Nucleus accumbens (tissue), 56 donors: ENCODE results near the gene TOP3B.
"Not testable (repeated sequence)": the region's sequence is repeated elsewhere in the genome, so short reads cannot be mapped to it uniquely, and the experiment has no call there.

ENCODE experiments used
- DNase-seq, 56 donors: peaks; one replicate each; lab custom pipeline; 2025; lab: John Stamatoyannopoulos, UW

Gene TOP3B

DNA sequence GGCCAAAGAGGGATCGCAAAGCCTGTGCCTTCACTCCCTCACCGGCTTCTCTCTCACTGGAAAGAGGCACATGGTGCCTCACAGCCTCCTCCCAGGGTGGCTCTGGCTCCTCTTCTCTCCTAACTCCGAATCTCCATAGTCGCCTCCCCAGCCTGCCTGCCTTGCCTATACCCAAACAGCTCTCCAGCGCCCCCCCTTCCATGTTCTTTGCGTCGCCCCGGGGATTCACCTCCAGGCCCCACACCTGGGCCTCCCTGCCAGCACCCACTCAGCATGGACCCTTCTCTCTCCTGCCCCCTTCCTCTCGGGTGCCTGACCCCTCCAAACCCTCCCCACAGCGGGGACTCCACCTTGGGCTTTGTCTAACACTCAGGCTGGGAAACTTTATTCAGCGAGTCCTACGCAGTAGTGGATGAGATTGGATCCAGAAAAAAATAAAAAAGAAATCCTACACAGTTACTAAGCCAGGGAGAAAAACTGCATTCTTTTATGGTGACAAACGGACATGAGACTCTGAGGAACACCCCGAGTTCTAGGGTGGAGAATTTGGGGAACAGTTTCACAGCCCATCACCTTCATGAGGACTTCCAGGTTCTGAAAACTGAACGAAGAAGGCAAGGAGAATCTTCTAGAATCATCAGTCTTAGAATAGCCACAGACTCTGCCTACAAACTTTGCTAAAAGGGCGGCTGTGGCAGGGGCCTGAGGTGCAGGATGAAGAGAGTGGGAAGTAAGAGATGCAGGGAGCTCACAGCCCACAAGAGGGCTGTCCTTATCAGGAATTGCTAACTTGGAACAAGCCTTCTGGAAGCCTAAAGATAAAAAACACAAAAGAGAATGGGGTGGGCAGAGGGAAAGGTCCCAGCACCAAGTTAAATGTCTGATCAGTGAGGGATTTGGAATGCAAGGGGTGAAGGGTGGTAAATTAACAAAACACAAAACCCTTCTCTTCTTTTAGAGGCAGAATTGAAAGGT lies 35.3 kb downstream of the TOP3B start:
- no peak for DNase-seq

- DNase-seq, result no peak
Measured at GRCh38 chr22:21946262-21946925, 36.2 kb downstream of the TOP3B start.

DNA sequence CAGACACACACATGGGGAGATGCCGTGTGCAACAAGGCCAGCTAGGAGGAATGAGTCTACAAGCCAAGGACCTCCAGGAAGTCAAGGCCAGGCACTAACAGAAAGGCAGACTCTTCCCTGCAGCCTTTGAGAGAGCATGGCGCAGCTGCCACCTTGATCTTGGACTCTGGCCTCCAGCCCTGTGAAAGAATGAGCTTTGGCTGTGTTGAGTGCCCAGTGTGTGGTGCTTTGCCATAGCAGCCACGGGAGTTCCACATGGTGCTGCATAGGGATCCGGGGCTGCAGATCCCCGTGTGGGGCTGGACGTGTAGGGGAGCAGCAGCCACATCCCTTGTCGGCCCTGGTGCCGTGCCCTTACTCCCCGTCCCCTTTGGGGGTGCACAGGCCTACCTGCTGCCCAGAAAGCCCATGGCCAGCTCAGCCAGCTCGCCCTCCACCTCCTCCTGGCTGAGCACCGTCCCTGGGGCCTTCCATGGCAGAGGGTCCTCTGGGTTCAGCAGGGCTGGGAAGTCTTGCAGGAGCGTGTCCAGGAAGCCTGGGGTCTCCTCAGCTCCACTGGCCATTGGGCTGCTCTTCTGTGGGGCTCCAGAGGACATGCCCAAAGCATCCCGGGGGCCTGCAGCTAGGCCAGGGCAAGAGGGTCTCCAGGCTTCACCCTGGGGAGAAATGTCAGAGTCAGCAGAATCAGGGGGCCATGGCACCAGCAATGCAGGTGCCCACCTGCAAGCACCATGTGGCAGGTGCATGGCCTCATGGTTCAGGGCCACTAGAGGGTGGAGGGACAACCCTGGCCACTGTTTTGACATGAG lies 36.9 kb downstream of the TOP3B start:
- DNase-seq, result no peak

GRCh38 chr22:21944871-21945270 lies 37.7 kb downstream of the TOP3B start:
- no peak for DNase-seq

GRCh38 chr22:21943571-21944448 lies 38.8 kb downstream of the TOP3B start:
- DNase-seq, result no peak

GRCh38 chr22:21942407-21943343 lies 39.9 kb downstream of the TOP3B start:
- peak in 8 of 56 donors; percentile 16 to 58 (median 24) for DNase-seq

DNA sequence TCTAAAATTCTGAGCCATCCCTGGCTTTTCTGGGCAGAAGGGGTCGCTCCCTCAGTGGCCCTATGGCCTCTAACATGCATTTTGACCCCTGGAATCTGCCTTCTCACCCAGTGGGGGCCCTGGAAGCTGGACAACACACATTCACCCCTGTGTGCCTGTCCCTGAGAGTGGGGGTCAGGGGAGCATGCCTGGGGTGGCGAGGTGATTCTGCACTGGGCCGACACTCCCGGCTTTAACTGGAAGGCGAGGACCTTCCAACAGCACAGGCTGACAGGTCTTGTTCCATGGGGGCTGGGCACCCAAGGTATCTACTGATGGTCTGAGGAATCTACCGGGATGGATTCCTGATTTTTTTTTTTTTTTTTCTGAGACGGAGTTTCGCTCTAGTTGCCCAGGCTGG lies 40.7 kb downstream of the TOP3B start:
- no peak for DNase-seq

DNA sequence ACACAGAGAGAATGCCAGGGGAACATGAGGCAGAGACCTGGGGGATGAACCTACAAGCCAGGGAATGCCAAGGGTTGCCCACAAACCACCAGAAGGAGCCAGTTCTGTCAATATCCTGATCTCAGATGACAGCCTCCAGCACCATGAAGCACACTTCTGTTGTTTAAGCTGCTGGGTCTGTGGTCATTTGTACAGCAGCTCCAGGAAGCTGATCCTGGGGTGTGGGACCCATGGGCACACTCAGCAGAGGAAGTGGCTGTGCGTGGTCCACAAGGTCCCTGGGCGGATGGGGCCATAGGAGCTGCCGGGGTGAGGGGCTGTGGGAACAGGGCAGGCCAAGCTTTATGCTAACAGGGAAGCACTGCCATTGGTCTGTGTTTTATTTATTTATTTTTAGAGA lies 42.1 kb downstream of the TOP3B start:
- DNase-seq, result peak in 4 of 56 donors; percentile 13 to 30 (median 18)

DNA sequence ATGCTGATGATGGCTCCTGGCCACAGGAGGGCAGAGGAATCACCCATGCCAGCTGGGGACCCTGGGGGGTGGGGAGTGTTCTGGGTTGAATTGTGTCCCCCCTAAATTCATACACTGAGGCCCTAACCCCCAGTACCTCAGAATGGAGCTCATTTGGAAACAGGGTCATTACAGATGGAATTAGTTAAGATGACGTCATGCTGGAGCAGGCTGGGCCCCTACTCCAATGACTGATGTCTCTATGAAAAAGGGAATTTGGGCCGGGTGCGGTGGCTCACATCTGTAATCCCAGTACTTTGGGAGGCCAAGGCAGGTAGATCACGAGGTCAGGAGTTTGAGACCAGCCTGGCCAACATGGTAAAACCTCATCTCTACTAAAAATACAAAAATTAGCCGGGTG lies 42.7 kb downstream of the TOP3B start:
- DNase-seq, result not testable (repeated sequence)

DNA sequence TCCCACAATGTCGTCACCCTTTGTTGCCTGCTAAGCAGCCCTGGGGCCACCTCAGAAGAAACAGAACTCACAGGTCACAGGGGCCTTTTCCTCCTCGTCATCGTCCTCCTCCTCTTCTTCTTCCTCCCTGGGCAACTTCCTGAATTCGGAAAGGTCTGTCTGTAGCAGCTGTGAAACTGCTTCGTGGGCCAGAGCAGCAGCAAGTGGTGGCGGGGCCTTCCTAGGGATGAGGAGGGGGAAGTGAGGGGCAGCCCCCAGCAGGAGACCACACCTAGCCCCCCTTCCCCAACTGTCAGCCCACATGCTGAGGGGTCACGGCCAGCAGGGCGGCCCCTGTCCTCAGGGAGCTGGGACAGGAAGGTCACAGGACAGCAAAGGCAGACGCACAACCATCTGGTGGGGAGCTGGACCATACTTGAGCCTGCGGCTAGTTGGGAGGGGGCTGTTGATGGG lies 43.1 kb downstream of the TOP3B start:
- no peak for DNase-seq

DNA sequence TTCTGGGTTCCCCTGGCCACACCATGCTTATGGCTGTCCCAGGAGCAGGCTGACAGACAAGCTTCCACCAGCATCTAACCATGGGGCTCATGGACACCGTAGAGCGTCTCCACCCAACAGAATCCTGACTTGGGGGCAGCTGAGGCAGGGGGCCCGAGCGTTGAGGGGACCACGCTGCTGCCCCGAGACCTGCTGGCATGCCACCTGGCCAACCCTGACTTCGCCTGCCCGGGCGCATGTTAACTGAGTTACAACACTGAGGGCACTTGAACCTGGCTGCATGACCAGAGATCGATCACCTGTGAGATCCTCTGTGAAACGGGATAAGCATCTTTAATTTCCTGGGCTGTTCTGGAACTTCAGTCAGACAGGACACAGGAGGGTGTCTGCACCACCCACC lies 43.7 kb downstream of the TOP3B start:
- no peak for DNase-seq

- peak; percentile 41 to 97 (median 90) for DNase-seq
Measured at GRCh38 chr22:21938071-21938822, 44.3 kb downstream of the TOP3B start.

GRCh38 chr22:21937821-21938070 lies 44.8 kb downstream of the TOP3B start:
- peak in 8 of 56 donors; percentile 51 to 84 (median 62) for DNase-seq

- DNase-seq, result peak in 45 of 56 donors; percentile 26 to 70 (median 42)
Measured at GRCh38 chr22:21937041-21937820, 45.4 kb downstream of the TOP3B start.

DNA sequence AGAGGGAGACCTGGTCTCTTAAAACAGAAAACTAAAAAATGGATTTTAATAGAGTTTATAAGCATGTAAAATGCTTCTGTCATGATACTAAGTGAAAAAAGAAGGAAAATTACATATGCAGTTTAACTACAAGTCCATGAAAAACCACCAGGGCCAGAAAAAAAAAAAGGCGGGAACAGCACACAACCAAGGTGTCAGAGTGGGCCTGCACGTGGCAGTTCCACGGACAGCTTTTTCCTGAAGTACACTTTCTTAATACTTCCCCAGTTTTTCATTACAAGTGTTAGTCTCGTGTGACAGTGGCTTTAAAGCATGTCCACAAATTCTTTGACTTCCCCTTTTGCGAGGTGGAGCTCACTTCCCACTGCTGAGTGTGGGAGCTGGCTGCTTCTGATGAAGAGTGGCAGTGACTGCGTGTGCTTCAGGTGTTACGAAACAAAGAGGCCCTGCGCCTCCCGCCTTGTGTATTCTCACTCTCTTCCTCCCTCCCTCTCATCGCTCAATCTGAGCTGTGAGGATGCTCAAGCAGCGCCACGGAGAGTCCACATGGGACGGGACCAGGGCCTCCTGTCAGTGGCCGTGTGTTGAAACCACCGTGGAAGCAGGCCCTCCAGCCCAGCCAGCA lies 46.3 kb downstream of the TOP3B start:
- peak in 42 of 56 donors; percentile 24 to 85 (median 48) for DNase-seq

- DNase-seq, result peak in 47 of 56 donors; percentile 11 to 80 (median 64)
Measured at GRCh38 chr22:21933910-21934309, 48.7 kb downstream of the TOP3B start.

DNA sequence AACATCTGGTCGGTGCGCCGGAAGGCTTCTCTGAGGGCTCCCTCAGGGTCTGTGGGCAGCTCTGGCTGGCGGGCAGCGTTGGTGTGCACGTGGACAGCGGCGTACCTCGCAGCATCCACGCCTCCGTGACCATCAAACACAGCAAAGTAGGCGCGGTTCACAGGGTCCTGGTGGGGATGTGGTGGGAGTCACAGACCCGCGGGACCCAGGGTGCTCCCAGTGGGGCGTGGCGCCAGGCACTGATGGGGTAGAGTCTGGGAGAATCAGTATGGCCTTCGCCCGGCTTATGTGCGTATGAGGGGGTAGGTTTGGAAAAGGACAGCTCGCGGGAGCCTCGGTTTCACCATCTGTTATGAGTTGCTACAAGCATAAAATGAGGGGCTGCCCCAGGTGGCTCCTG lies 49.2 kb downstream of the TOP3B start:
- peak in 1 of 56 donors; percentile 26 for DNase-seq
